Measurements from ENCODE around the gene DGCR2.
"Not testable (repeated sequence)": the region's sequence is repeated elsewhere in the genome, so short reads cannot be mapped to it uniquely, and the experiment has no call there.

The DGCR2 gene

DNA sequence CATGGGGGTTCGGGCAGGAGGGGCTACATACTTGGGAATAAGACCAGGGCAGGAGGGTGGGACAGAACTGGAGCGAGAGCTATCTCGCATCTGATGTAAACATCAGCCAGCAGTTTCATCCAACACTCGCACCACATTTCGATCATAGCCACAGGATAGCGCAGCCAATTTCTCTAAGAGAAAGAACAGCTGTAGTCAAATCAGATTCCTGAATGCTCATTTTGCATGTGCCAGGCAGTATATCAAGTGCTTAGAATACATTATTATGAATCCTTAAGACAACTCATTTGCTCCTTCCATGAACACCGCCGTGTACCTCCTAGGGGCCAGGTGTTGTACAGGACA, 14.5 kb downstream of the DGCR2 start:
- no peak for DNase-seq (ENCODE audit: low read depth)

GRCh38 chr22:19106886-19107729, 15.1 kb downstream of the DGCR2 start:
- DNase-seq (ENCODE audit: low read depth): no peak

DNA sequence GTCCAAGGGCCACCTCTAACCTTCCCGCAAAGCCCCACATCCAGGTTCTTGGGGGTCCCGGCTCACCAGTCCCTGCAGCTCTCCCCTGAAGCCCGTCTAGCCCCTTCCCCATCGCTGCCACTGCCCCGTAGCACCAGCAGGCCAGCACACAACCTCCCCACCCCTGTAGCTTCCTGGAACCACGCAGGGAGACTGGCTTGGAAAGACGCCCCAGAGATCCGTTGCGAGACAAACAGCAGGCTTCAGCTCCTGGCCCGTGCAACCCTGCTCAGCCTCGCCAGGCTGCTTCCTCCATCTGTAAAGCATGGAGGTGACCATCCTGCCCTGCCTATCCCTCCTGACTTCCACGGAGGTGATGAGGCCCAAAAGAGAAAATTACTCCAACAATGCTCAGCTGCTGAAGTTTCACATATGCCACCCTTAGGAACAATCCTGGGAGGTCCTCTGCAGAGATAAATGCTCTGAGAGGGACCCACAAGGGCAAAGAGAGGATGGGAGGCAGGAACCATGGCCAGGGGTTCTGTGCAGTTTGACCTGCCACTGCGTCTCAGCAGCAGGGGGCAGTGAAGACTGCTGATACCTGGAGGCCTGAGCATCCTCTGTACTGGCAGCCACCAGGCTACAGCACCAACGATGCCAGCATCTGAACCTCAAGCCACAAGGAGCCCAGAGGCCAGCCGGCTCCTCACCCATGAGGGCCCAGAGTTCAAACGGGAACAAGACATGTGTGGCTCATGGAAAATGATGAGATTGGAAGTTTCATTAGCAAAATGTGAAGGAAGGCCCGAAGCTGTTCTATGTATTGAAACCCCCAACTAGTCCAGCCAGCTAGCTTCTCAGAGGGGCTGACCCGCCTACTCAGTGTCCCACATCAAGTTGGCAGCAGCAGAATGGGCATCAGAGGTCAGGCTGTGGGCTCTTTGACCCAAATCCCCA, 16.1 kb downstream of the DGCR2 start:
- no peak for DNase-seq (ENCODE audit: low read depth)

- DNase-seq (ENCODE audit: low read depth): no peak
Measured at GRCh38 chr22:19105456-19105855, 16.8 kb downstream of the DGCR2 start.

- no peak for DNase-seq (ENCODE audit: low read depth)
Measured at GRCh38 chr22:19103880-19104821, 18.1 kb downstream of the DGCR2 start.

- no peak for DNase-seq (ENCODE audit: low read depth)
Measured at GRCh38 chr22:19098157-19098556, 24.1 kb downstream of the DGCR2 start.

- no peak for DNase-seq (ENCODE audit: low read depth)
Measured at GRCh38 chr22:19097518-19097917, 24.7 kb downstream of the DGCR2 start.

DNA sequence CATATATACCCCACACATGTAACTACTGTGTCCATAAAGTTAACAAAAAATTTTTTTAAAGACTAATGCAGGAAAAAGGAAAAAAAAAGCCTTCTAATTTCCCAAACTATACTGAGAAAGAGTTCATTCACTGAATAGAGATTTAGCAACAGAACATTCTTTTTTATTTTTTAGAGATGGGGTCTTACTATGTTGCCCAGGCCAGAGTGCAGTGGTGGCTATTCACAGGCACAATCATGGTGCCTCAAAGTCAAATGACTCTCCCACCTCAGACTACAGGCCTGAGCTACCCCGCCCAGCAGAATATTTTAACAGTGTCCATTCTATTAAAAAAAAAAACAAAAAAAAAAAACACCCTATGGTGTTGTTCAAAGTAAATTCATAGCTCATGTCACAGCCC, 25.7 kb downstream of the DGCR2 start:
- DNase-seq (ENCODE audit: low read depth): no peak

DNA sequence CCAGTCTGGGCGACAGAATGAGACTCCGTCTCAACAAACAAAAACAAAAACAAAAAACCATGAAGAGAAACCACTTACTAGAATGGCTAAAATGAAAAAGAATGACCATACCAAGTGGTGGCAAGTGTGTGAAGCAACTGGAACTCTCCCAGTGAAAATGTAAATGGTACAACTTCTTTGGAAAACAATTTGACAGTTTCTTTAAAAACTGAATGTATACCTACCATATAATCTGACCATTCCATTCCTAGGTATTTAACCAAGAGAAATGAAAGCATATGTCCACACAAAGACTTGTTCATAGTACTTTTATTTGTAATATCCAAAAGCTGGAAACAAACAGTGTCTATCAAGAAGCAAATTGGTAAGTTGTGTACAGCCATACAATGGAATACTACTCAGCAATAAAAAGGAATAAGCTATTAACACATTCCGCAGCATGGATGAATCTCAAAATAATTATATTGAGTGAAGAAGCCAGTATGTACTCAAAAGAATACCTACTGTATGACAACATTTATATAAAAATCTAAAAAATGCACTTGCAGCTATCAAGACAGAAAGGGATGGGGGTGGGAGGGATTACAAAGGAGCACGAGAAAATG, 27.7 kb downstream of the DGCR2 start:
- no peak for DNase-seq (ENCODE audit: low read depth)

GRCh38 chr22:19092725-19093124, 29.5 kb downstream of the DGCR2 start:
- no peak for DNase-seq (ENCODE audit: low read depth)

DNA sequence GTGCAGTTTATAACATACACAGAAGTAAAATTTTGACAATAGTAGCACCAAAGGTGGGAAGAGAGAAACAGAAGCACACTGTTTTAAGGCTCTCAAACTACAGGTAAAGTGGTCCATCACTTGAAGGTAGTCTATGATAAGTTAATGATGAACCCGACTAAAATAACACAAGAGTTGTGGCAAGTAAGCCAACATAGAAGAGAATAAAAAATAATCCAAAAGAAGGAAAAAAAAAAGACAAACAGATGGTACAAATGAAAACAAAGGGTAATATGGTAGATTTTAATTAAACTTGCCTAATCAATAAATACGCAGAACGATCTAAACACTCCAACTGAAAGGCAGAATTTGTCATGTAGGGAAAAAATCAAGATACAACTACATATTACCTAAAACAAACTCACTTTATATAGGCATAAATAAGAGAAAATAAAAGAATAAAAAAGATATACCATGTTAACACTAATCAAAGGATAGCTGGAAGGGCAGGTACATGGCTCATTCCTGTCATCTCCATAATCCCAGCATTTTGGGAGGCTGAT, 31.6 kb downstream of the DGCR2 start:
- no peak for DNase-seq (ENCODE audit: low read depth)

GRCh38 chr22:19090183-19090582, 32.0 kb downstream of the DGCR2 start:
- DNase-seq (ENCODE audit: low read depth): no peak

GRCh38 chr22:19088866-19089595, 33.2 kb downstream of the DGCR2 start:
- DNase-seq (ENCODE audit: low read depth): no peak

- DNase-seq (ENCODE audit: low read depth): no peak
Measured at GRCh38 chr22:19086896-19087295, 35.3 kb downstream of the DGCR2 start.

DNA sequence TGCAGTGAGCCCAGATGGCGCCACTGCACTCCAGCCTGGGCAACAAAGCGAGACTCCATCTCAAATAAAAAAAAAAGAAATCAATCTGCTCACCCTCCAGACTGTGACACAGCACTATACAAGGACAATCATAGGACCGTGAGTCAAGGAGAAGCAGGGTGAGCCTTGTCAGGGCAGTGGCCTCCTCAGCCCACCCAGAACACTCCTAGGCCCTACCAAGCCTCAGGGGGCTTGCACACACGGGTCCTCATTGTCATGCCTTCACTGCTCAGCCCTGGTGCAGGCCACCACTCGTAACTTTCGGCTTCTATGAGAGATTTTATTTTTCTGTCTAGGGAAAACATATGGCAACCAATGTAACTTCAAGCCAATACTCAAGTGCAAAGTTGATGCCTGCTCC, 35.8 kb downstream of the DGCR2 start:
- no peak for DNase-seq (ENCODE audit: low read depth)

- no peak for DNase-seq (ENCODE audit: low read depth)
Measured at GRCh38 chr22:19085233-19085718, 36.9 kb downstream of the DGCR2 start.

DNA sequence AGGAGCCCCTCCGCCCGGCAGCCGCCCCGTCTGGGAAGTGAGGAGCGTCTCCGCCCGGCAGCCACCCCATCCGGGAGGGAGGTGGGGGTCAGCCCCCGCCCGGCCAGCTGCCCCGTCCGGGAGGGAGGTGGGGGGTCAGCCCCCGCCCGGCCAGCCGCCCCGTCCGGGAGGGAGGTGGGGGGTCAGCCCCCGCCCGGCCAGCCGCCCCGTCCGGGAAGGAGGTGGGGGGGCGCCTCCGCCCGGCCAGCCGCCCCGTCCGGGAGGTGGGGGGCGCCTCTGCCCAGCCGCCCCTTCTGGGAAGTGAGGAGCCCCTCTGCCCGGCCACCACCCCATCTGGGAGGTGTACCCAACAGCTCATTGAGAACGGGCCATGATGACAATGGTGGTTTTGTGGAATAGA, 37.6 kb downstream of the DGCR2 start:
- DNase-seq (ENCODE audit: low read depth): not testable (repeated sequence)

- DNase-seq (ENCODE audit: low read depth): not testable (repeated sequence)
Measured at GRCh38 chr22:19084126-19084525, 38.1 kb downstream of the DGCR2 start.

DNA sequence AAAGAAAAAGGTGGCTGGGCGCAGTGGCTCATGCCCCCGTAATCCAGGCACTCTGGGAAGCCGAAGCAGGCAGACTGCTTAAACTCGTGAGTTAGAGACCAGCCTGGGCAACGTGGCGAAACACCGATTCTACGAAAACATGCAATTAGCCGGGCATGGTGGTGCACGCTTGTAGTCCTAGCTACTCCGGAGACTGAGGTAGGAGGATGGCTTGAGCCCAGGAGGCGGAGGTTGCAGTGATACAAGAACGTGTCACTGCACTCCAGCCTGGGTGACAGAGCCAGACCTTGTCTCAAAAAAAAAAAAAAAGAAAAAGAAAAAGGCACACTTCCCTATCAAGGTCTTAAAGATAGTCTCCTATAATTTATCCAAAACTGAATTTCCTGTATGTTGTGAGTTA, 39.4 kb downstream of the DGCR2 start:
- DNase-seq (ENCODE audit: low read depth): no peak

- no peak for DNase-seq (ENCODE audit: low read depth)
Measured at GRCh38 chr22:19082101-19082500, 40.1 kb downstream of the DGCR2 start.

Data from stimulated activated CD8-positive, alpha-beta memory T cell treated with anti-CD3 and anti-CD28 coated beads, Interleukin-15, amount 100 ng/mL, for 24 hours (primary cell).